ENCODE data around the gene NGEF.

GRCh38 chr2:232903989-232904388 lies 109.1 kb downstream of the NGEF start:
- TF ChIP-seq CTCF (IDR thresholded peaks at IDR 0.05) (no peak), POLR2A (IDR thresholded peaks at IDR 0.05) (no peak), POLR2AphosphoS5 (IDR thresholded peaks at IDR 0.05) (no peak)
